Mucosa of descending colon (tissue), 3 donors: Measurements from ENCODE around the gene GJA3. TPM values are rescaled to one million over a fixed set of nuclear protein-coding genes. Genes with fewer than 3 reads are reported as not detected.

ENCODE experiments used
- ATAC-seq: fragments of 200-7000 bp; cut with Tn5 transposase; one replicate; pipeline ENCODE4 v1.9.1; 2020; ENCODE audit warnings: mild to moderate bottlenecking, moderate library complexity
- DNase-seq, 3 donors: peaks; one replicate each; pipeline ENCODE4 v3.0.0-alpha.2; 2020
- H3K36me3 ChIP-seq: fragments of 200-600 bp; one replicate; pipeline ENCODE4 v1.8.0; 2021; ENCODE audit warnings: low read depth, mild to moderate bottlenecking
- H3K4me1 ChIP-seq: fragments of 200-600 bp; one replicate; pipeline ENCODE4 v1.8.0; 2021; ENCODE audit warnings: low read depth, mild to moderate bottlenecking
- H3K4me3 ChIP-seq: fragments of 200-600 bp; one replicate; pipeline ENCODE4 v1.8.0; 2021; ENCODE audit warnings: mild to moderate bottlenecking
- H3K9me3 ChIP-seq: fragments of 200-600 bp; one replicate; pipeline ENCODE4 v1.8.0; 2021; ENCODE audit warnings: mild to moderate bottlenecking
- intact Hi-C, 2 donors: fragments of 100-400 bp; cut with DNase I in 1 of 2; cut with micrococcal nuclease in 1 of 2; formaldehyde crosslinking; loops; one replicate each; pipeline versions ENCODE4 v1.11.0 to v1.11.1; 2022; cut with DNase I, micrococcal nuclease
- long read RNA-seq, 2 donors: library from polyadenylated mRNA; unstranded; transcript quantifications; one replicate each; pipeline ENCODE4 v2.0.0, GENCODE V29; 2019 to 2021
- total RNA-seq, 3 donors: library from RNA; stranded (reverse); fragmentation: NEBNext Ultra II Directional in 2 of 3; extraction: Animal tissue kit (Norgen Biotek cat#: 25700) in 2 of 3; gene quantifications; one replicate each; pipeline versions ENCODE4 v1.2.1 to v1.2.4, GENCODE V29; 2021 to 2023
- TF ChIP-seq, protein P1 (sequence below): fragments of 200-600 bp; IDR thresholded peaks from one replicate; pipeline ENCODE4 v1.8.0; 2022; ENCODE audit warnings: antibody characterized with exemption, mild to moderate bottlenecking
- donor health status: DM: no; HTN: no; CAD: no; lungs with moderate emphysema.
- donor health status: DM: no; HTN: no; CAD: no.
- donor health status: DM: no; HTN: yes; CAD: no.

Gene GJA3
- not detected for total RNA-seq
- long read RNA-seq, donor 1 = 0 reads
- long read RNA-seq, donor 2 = 0 reads

DNA sequence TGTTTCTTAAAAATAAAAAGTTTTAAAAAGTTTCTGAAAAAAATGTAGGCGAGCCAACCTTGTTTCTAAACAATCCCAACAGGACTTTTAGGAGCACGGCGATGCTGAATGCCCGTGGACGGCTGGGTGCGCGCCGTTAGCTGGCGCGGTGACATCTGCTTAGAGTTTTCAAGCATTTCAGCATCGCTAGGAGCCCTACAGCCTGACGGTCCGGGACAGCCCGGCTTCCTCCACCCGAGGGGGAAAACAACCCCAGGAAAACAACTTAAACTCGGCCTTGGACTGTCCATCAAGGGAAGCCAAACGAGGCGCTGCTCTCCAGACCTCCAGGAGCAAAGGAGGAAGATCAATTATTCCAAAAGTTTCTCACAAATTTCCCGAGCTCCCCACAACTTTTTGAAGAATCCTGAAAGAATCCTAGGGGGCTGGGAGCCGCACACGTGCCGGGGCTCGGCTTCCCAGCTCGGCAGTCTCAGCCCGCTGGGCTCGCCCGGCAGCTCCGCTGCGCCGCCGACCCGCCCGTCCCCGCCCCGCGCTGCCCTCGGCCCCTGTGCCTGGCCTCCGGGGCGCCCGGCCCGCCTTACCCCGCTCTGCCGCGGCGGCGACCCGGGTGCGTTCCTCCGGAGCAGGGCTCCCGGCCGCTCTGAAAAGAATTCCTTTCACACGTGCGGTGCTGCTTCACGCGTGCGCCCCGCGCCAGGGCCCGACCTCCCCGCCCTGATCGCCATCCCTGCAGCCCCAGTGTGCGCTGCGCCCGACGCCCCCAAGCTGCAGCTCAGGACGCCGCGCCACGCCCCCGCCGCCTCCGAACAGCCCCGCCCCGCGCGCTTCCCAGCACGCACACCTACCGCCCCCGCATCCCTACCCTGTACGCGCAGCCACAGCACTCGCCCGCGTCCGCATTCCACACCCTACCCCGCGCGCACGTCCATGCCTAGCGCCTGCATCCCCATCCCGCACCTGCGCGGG is at the start of gene GJA3:
Gene GJA3, minus strand, starts transcription at position 747 of the 969 bp plus-strand sequence. CDS start 17,764 bp downstream, outside the sequence.
- ATAC-seq (peak; percentile 66), DNase-seq (peak; percentile 44 to 62 (median 53))
- Histone ChIP-seq H3K4me1 (peaks cover 19% of the 10 kb centered on the region), H3K4me3 (no peak within 1 kb of the TSS), H3K9me3 (no peaks in the 10 kb centered on the region), H3K36me3 (no peaks in the 10 kb centered on the region)
- TF ChIP-seq, protein P1, sequence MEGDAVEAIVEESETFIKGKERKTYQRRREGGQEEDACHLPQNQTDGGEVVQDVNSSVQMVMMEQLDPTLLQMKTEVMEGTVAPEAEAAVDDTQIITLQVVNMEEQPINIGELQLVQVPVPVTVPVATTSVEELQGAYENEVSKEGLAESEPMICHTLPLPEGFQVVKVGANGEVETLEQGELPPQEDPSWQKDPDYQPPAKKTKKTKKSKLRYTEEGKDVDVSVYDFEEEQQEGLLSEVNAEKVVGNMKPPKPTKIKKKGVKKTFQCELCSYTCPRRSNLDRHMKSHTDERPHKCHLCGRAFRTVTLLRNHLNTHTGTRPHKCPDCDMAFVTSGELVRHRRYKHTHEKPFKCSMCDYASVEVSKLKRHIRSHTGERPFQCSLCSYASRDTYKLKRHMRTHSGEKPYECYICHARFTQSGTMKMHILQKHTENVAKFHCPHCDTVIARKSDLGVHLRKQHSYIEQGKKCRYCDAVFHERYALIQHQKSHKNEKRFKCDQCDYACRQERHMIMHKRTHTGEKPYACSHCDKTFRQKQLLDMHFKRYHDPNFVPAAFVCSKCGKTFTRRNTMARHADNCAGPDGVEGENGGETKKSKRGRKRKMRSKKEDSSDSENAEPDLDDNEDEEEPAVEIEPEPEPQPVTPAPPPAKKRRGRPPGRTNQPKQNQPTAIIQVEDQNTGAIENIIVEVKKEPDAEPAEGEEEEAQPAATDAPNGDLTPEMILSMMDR = no peak
- intact Hi-C loops = no loop called here

DNA sequence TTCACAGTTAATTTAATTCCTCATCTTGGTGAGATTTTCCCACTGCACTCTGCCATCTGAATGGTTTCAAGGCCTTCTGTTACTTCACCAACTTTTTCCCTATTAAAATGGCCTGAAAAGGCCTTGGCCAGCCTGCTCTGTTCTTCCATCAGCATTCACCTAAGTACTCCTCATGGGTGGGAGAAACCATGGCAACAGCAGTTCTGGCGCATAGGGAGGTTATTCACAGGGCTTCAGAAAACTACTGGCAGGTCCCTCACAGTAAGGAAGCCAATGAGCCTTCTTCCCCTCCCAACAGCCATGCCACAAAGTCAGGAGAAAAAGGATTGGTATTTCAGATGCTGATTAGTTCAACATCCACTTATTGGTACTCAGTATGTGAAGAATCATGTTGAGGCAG is 49.1 kb upstream of the GJA3 start:
- intact Hi-C loops = no loop called here
- H3K9me3 ChIP-seq = no peaks in the 10 kb centered on the region
- H3K4me1 ChIP-seq = no peaks in the 10 kb centered on the region
- no peak for DNase-seq
- H3K4me3 ChIP-seq = no peak overlapping the region
- H3K36me3 ChIP-seq = no peaks in the 10 kb centered on the region
- no peak for ATAC-seq
- TF ChIP-seq, protein P1 = no peak

DNA sequence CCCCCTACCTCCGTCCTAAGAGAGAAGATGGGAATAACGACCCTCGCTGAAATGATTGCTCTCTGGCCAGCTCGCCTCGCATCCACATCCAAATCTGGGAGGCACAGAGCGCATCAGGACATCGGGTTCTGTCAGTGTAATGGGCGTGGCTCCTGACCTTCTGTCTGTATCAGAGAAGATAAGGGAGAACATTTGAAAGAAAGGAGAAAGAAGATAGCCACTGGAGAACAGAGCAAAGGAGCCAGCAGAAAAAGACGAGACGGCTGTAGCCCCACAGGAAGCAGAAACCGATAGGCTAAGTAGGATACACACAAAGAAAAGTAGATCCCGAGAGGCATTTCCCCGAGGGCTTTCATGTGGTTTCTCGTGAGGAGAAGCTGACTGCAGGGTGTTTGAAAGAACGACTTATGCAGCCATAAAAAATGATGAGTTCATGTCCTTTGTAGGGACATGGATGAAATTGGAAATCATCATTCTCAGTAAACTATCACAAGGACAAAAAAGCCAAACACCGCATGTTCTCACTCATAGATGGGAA is 45.9 kb upstream of the GJA3 start:
- Histone ChIP-seq H3K4me1 (no peaks in the 10 kb centered on the region), H3K36me3 (no peaks in the 10 kb centered on the region), H3K9me3 (no peaks in the 10 kb centered on the region), H3K4me3 (no peak overlapping the region)
- ATAC-seq (no peak), DNase-seq (no peak)
- intact Hi-C loops = no loop called here
- TF ChIP-seq, protein P1 = no peak

DNA sequence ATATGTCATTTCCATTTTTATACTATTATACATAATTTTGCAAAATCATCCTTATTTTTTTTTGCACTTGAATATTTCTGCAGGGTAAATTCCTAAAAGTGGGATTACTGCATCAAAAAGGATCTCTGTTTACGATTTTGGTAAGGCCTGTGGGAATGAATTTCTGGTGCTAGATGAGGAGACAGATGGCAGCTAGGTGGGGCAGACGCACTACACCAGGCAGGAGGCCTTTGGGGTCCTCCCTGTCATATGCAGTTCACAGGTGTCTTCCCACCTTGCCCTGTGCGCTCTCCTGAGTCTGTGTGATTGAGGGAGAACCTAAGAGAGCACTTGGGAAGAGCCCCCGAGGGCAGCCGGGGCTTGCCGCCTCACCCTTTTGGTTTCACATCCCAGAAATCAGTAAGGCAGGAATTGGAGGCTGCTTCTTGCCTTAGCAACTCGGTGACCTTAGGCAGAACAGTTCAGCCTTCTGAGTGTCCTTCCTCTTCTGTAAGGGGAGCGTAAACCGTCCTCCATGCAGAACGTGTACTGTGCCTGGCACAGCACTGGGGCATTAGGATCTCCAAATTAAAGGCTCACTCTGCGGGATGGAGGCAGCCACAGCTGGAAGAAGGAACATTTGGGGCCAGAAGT is 45.3 kb upstream of the GJA3 start:
- no peak for ATAC-seq
- DNase-seq = no peak
- Histone ChIP-seq H3K4me1 (no peaks in the 10 kb centered on the region), H3K36me3 (no peaks in the 10 kb centered on the region), H3K9me3 (no peaks in the 10 kb centered on the region), H3K4me3 (no peak overlapping the region)
- TF ChIP-seq, protein P1 = no peak
- intact Hi-C loops = no loop called here

DNA sequence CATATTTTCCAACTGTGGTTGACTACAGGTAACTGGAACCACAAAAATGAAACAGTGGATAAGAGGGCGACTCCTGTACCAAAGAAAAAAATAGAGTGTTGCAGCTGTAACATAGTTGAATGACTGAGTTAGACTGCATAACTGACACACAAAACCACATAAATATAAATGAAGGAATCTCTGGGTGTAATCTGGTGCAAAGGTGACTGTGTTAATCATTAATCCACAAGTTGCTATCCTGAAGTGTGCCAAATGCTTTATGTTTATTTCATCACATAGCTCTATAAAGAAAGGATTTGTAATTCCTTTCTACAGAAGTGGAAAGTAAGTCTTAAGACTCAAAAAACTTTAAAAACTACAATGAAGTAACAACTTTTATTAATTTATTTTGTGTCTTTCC is 37.9 kb upstream of the GJA3 start:
- H3K36me3 ChIP-seq = no peaks in the 10 kb centered on the region
- ATAC-seq (peak; percentile 93), DNase-seq (peak in 1 of 3 donors; percentile 53)
- no peak overlapping the region for H3K4me3 ChIP-seq
- TF ChIP-seq, protein P1 = no peak
- H3K9me3 ChIP-seq = no peaks in the 10 kb centered on the region
- intact Hi-C loops = no loop called here
- peaks cover 15% of the 10 kb centered on the region for H3K4me1 ChIP-seq
